SK-N-MC (cell line): Measurements from ENCODE around the gene YY1AP1.
A peak's percentile ranks its signal among the peaks of the same experiment; 100 is the strongest.
"Not testable (repeated sequence)": the region's sequence is repeated elsewhere in the genome, so short reads cannot be mapped to it uniquely, and the experiment has no call there.

ENCODE experiments used
- DNase-seq: peaks from one replicate; pipeline ENCODE4 v3.0.0-alpha.2; 2011; ENCODE audit warnings: low read depth, low spot score
- H3K27ac ChIP-seq: fragments of 200-600 bp; sonication (generic); 2 replicates; pipeline ENCODE4 v1.5.1; 2016; ENCODE audit warnings: mixed run types
- H3K36me3 ChIP-seq: fragments of 200-600 bp; sonication (generic); 2 replicates; pipeline ENCODE4 v1.6.1; 2017; ENCODE audit warnings: antibody characterized with exemption, low read length, mixed read lengths; ENCODE audit not compliant: insufficient read depth
- H3K4me3 ChIP-seq: fragments of 200-600 bp; sonication (generic); 2 replicates; pipeline ENCODE4 v1.5.1; 2016
- H3K9ac ChIP-seq: fragments of 200-600 bp; sonication (generic); 2 replicates; pipeline ENCODE4 v1.8.0; 2017; ENCODE audit warnings: mixed run types, mixed read lengths; ENCODE audit not compliant: insufficient read length
- H3K9me3 ChIP-seq: fragments of 200-600 bp; sonication (generic); 2 replicates; pipeline ENCODE4 v1.6.1; 2017; ENCODE audit warnings: low read depth, mild to moderate bottlenecking, antibody characterized with exemption, low read length, moderate library complexity, mixed read lengths
- EZH2 ChIP-seq: fragments of 200-600 bp; sonication (generic); IDR thresholded peaks from one replicate; pipeline ENCODE4 v1.6.1; 2017; ENCODE audit warnings: antibody characterized with exemption
- FOXP2 ChIP-seq: optimal IDR thresholded peaks from 2 replicates; pipeline ENCODE3; 2011; ENCODE audit warnings: mild to moderate bottlenecking, moderate library complexity; ENCODE audit not compliant: insufficient read depth; ENCODE audit errors: extremely low read length, control extremely low read depth
- POLR2AphosphoS5 ChIP-seq: IDR thresholded peaks from 2 replicates; pipeline ENCODE4 v1.6.1; 2012; ENCODE audit warnings: mild to moderate bottlenecking, low read depth, low read length, borderline replicate concordance

Gene YY1AP1

GRCh38 chr1:155709391-155709790 is 20.8 kb upstream of the YY1AP1 start:
- Histone ChIP-seq H3K36me3 (peaks cover 37% of the 10 kb centered on the region), H3K9me3 (no peaks in the 10 kb centered on the region; the same call in 1 of the 2 replicates), H3K4me3 (no peak overlapping the region), H3K27ac (no peak overlapping the region), H3K9ac (no peak overlapping the region)
- no peak for DNase-seq
- TF ChIP-seq POLR2AphosphoS5 (no peak), EZH2 (no peak), FOXP2 (no peak)

- H3K27ac ChIP-seq = no peak overlapping the region
- DNase-seq = no peak
- TF ChIP-seq POLR2AphosphoS5 = no peak
- TF ChIP-seq FOXP2 = no peak
- no peak for TF ChIP-seq EZH2
Observed at GRCh38 chr1:155706139-155706538, 17.6 kb upstream of the YY1AP1 start.

GRCh38 chr1:155704414-155704813 is 15.8 kb upstream of the YY1AP1 start:
- not testable (repeated sequence) for H3K4me3 ChIP-seq, H3K9ac ChIP-seq, H3K9me3 ChIP-seq, DNase-seq, H3K27ac ChIP-seq
- peaks cover 14% of the 10 kb centered on the region for H3K36me3 ChIP-seq

More at GRCh38 chr1:155706139-155706538, 17.6 kb upstream of the YY1AP1 start:
- Histone ChIP-seq H3K4me3 (no peak overlapping the region), H3K9ac (no peak overlapping the region), H3K9me3 (no peaks in the 10 kb centered on the region; the same call in 1 of the 2 replicates), H3K36me3 (peaks cover 20% of the 10 kb centered on the region)

- Histone ChIP-seq H3K9me3 (no peaks in the 10 kb centered on the region; the same call in 1 of the 2 replicates), H3K4me3 (no peak overlapping the region), H3K27ac (no peak overlapping the region), H3K36me3 (peaks cover 5% of the 10 kb centered on the region; the same call in 1 of the 2 replicates), H3K9ac (no peak overlapping the region)
- DNase-seq = no peak
- TF ChIP-seq FOXP2 = no peak
- TF ChIP-seq POLR2AphosphoS5 = no peak
- TF ChIP-seq EZH2 = no peak
Observed at GRCh38 chr1:155703216-155703615, 14.6 kb upstream of the YY1AP1 start.

- H3K9ac ChIP-seq, H3K27ac ChIP-seq, H3K36me3 ChIP-seq, H3K4me3 ChIP-seq, DNase-seq, H3K9me3 ChIP-seq: not testable (repeated sequence)
Observed at GRCh38 chr1:155701675-155702074, 13.1 kb upstream of the YY1AP1 start.

- not testable (repeated sequence) for H3K9me3 ChIP-seq, H3K4me3 ChIP-seq, DNase-seq, H3K9ac ChIP-seq
- H3K36me3 ChIP-seq = peaks cover 17% of the 10 kb centered on the region
- H3K27ac ChIP-seq = peak overlapping the region; percentile 60
Observed at GRCh38 chr1:155699062-155699461, 10.5 kb upstream of the YY1AP1 start.

GRCh38 chr1:155698382-155699038 is 9.9 kb upstream of the YY1AP1 start:
- TF ChIP-seq EZH2 (no peak), FOXP2 (no peak), POLR2AphosphoS5 (no peak)
- Histone ChIP-seq H3K36me3 (peaks cover 19% of the 10 kb centered on the region), H3K9me3 (peaks cover 5% of the 10 kb centered on the region; the same call in 1 of the 2 replicates), H3K9ac (no peak overlapping the region), H3K4me3 (no peak overlapping the region), H3K27ac (peak overlapping the region; percentile 60)
- DNase-seq = no peak

GRCh38 chr1:155697616-155698015 is 9.0 kb upstream of the YY1AP1 start:
- not testable (repeated sequence) for H3K9ac ChIP-seq, H3K4me3 ChIP-seq, H3K9me3 ChIP-seq, DNase-seq
- Histone ChIP-seq H3K27ac (0 out of 2 replicates have a peak overlapping the region, but pooled peaks have one; percentile 31), H3K36me3 (peaks cover 28% of the 10 kb centered on the region)

- peaks cover 34% of the 10 kb centered on the region for H3K36me3 ChIP-seq
- H3K9me3 ChIP-seq = peaks cover 5% of the 10 kb centered on the region; the same call in 1 of the 2 replicates
- TF ChIP-seq EZH2 = no peak
- no peak for TF ChIP-seq FOXP2
- no peak for TF ChIP-seq POLR2AphosphoS5
- no peak overlapping the region for H3K4me3 ChIP-seq
- DNase-seq = no peak
- no peak overlapping the region for H3K9ac ChIP-seq
- H3K27ac ChIP-seq = no peak overlapping the region
Observed at GRCh38 chr1:155697046-155697445, 8.5 kb upstream of the YY1AP1 start.
